GM21381 (cell line): ENCODE data around the gene DUSP19.

ENCODE experiments used
- ATAC-seq: cut with Tn5 transposase; IDR thresholded peaks from one replicate; pipeline ENCODE4 v1.9.1; 2021; ENCODE audit warnings: mild to moderate bottlenecking, moderate library complexity; ENCODE audit not compliant: unreplicated experiment

The DUSP19 gene

GRCh38 chr2:183063083-183063482, 15.5 kb upstream of the DUSP19 start:
- ATAC-seq = no peak

- ATAC-seq = no peak
Measured at GRCh38 chr2:183068561-183068960, 10.0 kb upstream of the DUSP19 start.

GRCh38 chr2:183069174-183069573, 9.4 kb upstream of the DUSP19 start:
- no peak for ATAC-seq

- ATAC-seq = no peak
Measured at GRCh38 chr2:183070942-183071844, 7.4 kb upstream of the DUSP19 start.

GRCh38 chr2:183072177-183072576, 6.4 kb upstream of the DUSP19 start:
- no peak for ATAC-seq

GRCh38 chr2:183078163-183078463, 434 bp upstream of the DUSP19 start:
- no peak for ATAC-seq

- ATAC-seq = peak; percentile 17
Measured at GRCh38 chr2:183079139-183079775, 710 bp downstream of the DUSP19 start.

- no peak for ATAC-seq
Measured at GRCh38 chr2:183081911-183082310, 3.4 kb downstream of the DUSP19 start.

- ATAC-seq = no peak
Measured at GRCh38 chr2:183088061-183088460, 9.5 kb downstream of the DUSP19 start.

- ATAC-seq = peak; percentile 78
Measured at GRCh38 chr2:183089192-183089851, 10.8 kb downstream of the DUSP19 start.

- no peak for ATAC-seq
Measured at GRCh38 chr2:183091318-183091953, 12.9 kb downstream of the DUSP19 start.

- ATAC-seq = no peak
Measured at GRCh38 chr2:183091954-183092345, 13.4 kb downstream of the DUSP19 start.

- peak; percentile 68 for ATAC-seq
Measured at GRCh38 chr2:183093857-183094657, 15.5 kb downstream of the DUSP19 start.

- no peak for ATAC-seq
Measured at GRCh38 chr2:183105402-183106134, 27.0 kb downstream of the DUSP19 start.

GRCh38 chr2:183112577-183112976, 34.0 kb downstream of the DUSP19 start:
- no peak for ATAC-seq

GRCh38 chr2:183113630-183114029, 35.1 kb downstream of the DUSP19 start:
- no peak for ATAC-seq

- ATAC-seq = no peak
Measured at GRCh38 chr2:183117226-183117625, 38.7 kb downstream of the DUSP19 start.

- ATAC-seq = no peak
Measured at GRCh38 chr2:183123117-183123958, 44.8 kb downstream of the DUSP19 start.

GRCh38 chr2:183123959-183124221, 45.3 kb downstream of the DUSP19 start:
- peak; percentile 30 for ATAC-seq
